K562 treated with DMSO at 1 percent for 48 hours (cell line): ENCODE results near the gene RRAGB. TPM values are rescaled to one million over a fixed set of nuclear protein-coding genes. Genes with fewer than 3 reads are reported as not detected.

ENCODE experiments used
- total RNA-seq: library from RNA; unstranded; fragments of 300-600 nt; gene quantifications from 2 replicates; pipeline ENCODE4 v1.2.3, GENCODE V29; 2022; ENCODE audit warnings: low replicate concordance; ENCODE audit errors: extremely low read depth

The RRAGB gene, protein sequence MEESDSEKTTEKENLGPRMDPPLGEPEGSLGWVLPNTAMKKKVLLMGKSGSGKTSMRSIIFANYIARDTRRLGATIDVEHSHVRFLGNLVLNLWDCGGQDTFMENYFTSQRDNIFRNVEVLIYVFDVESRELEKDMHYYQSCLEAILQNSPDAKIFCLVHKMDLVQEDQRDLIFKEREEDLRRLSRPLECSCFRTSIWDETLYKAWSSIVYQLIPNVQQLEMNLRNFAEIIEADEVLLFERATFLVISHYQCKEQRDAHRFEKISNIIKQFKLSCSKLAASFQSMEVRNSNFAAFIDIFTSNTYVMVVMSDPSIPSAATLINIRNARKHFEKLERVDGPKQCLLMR
- total RNA-seq = not detected in 2 replicates

DNA sequence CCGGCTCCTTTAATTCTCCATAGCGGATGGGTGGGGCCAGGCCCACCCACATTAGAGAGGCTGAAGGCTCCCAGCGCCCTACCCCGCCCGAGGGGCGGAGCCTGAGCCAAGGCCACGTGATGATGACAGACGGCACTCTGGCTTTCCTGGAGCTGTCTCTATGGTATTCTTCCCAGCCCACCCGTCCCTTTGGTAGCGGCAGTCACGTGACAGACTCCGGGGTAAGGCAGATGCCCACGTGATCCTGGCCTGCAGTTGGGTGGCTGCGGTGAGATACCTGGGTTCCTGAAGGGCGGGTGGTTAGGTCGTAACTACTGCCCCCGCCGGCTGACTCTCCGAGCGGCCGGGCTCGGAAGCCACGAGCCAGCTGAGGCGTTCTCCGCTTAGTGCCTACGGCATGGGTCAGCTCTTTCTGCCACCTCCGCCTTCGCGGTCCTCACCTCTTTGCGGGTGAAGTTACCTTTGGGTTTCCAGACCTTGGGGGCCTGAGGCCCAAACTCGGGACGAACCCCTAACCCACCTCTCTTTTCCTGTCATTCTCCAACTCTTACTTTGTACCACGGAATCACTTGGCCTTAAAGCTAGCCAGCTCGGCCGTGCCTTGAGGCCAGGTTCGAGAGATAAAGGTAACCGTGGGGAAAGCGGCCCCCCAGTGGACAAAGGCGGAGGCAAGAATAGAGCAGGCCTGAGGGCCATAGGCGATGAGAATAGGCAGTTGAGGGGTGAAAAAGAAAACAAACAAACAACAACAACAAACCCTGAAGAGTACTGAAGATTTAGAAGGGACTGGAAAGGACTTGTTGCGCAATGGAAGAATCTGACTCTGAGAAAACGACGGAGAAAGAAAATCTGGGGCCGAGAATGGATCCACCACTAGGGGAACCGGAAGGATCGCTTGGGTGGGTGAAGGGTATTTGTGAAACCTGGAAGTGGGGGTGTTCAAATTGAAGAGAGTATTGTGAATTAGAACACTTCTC is at the start of gene RRAGB:
Gene RRAGB (plus strand): TSS at position 229 of the 977 bp plus-strand sequence. CDS start 579 bp downstream, at position 808.

Other genes starting within 250 kb of the RRAGB start
- not detected in 2 replicates for gene USP51, start 227.9 kb upstream of the RRAGB start, total RNA-seq
- gene FOXR2, start 94.3 kb upstream of the RRAGB start, total RNA-seq = not detected in 2 replicates